Stimulated activated CD8-positive, alpha-beta memory T cell treated with anti-CD3 and anti-CD28 coated beads, Interleukin-15, amount 100 ng/mL, for 48 hours (primary cell): ENCODE measurements around the gene SH3YL1.

Experiments
- DNase-seq, 2 donors: peaks; one replicate each; pipeline ENCODE4 v3.0.0-alpha.2; 2020; ENCODE audit warnings: low read depth in 2 of 2

The SH3YL1 gene

DNA sequence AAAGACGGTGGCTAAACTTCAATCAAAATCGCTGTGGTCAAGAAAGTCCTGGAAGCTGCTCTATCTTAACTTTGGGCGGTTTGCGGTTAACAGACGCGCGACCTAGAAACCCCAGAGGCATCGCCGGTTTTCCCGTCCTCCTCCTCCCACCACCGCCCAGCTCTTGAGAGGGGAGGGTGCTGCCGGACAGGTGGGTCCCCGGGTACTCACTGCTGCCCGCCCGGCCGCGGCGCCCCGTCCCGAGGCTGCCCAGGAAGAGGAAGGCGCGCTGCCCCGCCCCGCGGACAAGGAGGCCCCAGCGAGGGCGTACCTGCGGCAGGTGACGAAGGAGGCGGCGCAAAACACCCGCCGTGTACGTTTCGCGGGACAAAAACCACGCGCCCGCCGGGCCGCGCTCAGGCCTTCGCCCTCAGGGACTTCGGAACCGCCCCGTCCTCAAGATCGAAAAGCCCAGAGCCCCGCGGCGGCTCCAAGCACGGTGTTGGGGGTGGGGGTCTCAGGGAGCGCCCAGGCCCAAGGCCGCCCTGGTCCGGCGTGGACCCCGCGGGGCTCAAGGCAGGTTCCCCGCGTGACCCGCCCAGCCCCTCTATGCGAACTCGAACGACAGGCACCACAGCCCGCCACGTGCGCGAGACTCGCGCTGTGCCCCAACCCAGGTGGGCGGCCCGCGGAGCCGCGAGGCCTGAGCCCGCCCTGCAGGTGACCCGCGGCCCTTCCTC, at the start of gene SH3YL1:
Gene SH3YL1 (minus strand): TSS at position 259 of the 719 bp plus-strand sequence. CDS start 48 bp downstream, at position 211.
- peak; percentile 25 to 31 for DNase-seq

DNA sequence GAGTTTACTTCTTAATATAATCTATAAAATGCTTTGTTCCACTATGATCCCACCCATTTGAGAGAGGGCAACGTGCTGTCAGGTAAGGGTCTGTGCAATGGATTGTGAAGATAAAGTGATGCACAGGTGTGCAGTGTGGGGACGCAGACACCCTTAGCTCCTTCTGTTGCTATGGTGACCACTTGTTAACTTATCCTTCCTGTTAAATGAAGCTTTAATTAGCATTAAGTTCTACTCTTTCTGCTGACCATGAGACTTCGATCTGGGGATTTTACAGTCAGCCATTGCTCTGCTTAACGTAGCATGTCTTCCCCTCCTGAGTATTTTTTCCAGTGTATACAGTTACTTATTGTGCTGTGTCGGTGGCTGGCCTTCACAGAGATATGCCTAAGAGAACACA, 47.2 kb upstream of the SH3YL1 start:
- DNase-seq: no peak

- no peak for DNase-seq
Observed at GRCh38 chr2:309954-310510, 46.2 kb upstream of the SH3YL1 start.

DNA sequence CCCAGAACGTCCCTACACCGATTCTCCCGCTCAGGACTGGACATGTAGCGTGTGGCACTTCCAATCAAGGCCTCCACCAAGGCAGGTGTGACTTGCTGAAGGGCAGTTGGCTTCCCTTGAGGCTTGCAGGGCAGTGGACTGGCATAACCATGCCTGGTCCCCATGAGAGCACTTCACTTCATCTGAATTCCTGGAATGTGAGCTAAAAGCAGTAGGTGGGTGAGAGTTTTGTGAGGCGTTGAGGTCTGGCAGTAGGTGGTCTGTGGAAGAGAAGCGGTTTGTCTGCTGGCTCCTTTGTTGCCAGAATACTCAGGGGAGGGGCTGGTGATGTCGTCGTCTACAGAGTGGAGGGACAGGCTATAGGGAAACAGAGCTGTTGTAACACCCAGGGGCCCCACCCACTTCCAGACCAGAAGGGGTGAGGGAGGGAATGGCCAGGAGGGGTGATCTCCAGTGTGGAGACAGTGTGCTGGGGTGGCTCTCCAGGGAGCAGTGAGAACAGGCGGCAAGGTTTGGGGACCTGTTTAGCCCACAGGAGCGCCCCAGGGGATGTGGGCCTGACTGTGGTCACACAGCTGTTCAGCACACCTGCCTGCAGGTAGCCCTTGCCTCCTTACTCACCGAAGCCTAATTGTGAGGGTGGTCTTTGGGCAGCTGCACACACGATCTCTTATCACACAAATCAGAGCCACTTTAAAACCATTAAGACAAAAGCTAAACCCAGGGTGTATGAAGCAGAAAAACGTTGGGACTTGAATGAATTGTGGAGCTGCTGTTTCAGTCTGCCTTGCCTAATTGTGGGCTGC, 45.5 kb upstream of the SH3YL1 start:
- no peak for DNase-seq

DNA sequence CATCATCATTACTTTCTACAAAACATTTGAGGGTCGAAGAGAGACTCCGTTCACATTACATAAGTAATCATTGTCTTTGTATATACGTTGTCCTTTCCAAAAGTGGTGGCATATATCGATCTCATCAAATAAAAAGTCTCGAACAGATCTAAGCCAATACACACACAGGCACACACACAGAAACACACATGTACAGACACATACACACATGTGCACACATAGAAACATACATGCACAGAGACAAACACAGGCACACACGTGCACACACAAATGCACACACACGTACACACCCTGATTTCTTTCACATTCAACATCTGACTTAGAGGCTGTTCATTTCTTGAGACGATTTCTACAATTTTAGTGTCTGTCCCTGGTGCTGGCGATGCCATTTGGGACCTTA, 41.5 kb upstream of the SH3YL1 start:
- no peak for DNase-seq

DNA sequence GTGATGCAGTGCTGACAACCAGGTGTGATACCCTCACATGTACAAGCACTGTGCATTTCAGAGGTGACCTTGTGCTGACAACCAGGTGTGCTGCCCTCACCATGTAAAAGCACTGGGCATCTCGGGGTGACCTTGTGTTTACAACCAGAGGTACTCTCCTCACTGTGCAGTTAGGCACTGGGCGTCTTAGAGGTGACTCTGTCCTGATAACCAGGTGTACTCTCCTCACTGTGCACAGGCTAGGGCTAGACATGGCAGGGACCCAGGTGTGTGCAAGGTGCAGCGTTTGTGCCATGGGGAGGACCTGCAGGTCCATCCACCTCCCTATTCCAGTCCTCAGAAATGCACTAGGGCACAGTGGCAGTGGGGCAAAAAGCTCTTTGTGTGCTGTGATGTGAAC, 32.5 kb upstream of the SH3YL1 start:
- no peak for DNase-seq

- no peak for DNase-seq
Observed at GRCh38 chr2:295090-295489, 31.3 kb upstream of the SH3YL1 start.

DNA sequence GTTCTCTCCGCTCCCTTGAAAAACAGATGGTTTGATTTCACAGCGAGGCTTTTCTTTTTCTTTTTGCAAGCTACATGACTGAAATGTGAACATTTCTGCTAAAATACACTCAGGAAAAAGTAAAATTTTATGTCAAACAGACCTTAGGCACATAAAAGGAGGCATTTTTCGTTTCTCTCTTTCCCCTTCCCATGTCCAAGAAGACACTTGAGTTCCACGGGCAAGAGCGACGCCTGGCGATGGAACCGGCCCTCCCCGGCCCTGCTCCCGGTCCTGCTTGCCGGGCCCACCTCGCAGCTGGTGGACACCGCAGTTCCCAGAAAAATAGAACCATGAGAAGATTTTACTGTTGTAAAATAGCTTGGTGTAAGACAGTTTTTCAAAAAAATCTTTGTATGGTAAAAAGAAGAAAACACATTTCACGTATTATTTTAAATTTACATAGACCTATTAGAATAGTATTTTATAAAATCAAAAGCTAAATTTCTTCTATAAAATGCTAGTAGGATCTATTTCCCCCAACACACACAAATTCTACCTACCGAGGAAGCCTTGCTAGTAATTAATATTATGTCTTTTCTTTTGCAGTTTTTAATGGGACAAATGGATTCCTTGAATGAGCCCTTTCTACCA, 26.4 kb upstream of the SH3YL1 start:
- DNase-seq: peak in 1 of 2 donors; percentile 26

GRCh38 chr2:289362-290089, 25.7 kb upstream of the SH3YL1 start:
- DNase-seq: no peak

DNA sequence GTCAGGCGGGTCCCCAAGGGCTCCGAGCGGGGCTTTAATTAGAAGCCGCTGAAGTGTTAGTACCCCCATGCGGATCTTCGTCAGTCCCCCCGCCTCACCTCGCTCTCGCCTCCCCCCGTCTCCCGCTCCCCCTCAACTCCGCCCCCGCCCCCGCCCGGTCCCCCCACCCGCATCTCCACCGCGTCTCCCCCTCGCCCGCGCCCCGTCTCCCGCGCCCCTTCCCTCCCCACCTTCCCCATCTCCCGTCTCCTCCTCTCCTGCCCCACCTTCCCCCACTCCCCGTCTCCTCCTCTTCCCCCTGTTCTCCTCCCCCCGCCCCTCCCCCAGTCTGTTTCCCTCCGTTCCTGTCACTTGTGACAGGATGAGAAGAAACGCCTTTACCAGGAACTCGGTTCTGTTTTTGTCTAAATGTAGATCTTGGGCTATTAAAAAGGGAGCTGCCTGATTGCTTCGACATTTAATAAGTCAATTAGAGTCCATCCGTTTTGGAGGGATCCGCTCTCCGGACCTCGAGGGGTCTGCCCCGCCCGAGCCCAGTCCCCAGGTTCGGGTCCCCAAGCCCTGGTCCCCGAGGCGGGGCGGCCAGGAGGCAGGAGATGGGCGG, 25.0 kb upstream of the SH3YL1 start:
- DNase-seq: no peak

GRCh38 chr2:287911-288757, 24.3 kb upstream of the SH3YL1 start, which contains the start of gene ALKAL2:
Gene ALKAL2, minus strand, starts transcription at chr2:288091. Its CDS starts 256 bp downstream, at chr2:287835.
- DNase-seq: no peak

DNA sequence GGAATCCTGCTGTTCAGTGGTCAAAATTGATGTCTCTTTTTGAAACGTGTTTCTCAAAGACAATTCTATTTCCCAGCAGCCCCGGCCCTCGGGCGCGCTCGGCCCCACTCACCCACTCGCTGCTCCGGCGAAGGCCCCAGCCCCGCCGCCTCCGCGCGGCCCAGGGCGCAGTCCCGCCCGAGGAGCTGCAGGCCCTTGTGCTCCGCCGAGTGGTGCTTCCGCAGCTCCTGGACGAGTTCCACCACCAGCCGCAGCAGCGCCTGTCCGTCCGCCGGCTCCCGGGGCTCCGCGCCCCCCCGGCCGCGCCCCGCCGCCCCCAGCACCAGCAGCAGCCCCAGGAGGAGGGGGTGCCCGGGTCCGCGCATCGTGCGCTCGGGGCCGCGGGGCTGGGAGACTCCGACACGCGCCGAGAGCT, 23.6 kb upstream of the SH3YL1 start:
- DNase-seq: no peak

GRCh38 chr2:286774-287392, 23.1 kb upstream of the SH3YL1 start:
- no peak for DNase-seq

DNA sequence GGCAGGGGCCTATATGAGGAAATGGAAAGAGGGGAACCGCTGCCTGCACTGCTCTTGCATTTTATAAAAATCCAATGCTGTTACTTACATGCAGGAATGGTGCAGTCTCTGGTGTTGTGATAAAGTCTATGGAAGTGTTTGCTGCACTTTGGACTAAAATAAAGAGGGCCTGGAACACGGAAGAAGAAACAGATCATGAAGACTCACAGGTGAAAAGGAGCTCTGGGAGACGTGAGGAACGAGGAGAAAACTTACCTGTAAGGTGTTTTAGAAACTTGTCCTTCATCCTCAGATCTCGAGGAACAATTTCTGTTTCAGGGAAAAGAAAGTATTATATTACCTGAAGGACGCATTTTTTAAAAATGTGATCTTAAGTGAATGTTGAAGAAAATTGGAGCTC, 22.2 kb upstream of the SH3YL1 start:
- DNase-seq: no peak

GRCh38 chr2:285531-285930, 21.7 kb upstream of the SH3YL1 start:
- DNase-seq: no peak

DNA sequence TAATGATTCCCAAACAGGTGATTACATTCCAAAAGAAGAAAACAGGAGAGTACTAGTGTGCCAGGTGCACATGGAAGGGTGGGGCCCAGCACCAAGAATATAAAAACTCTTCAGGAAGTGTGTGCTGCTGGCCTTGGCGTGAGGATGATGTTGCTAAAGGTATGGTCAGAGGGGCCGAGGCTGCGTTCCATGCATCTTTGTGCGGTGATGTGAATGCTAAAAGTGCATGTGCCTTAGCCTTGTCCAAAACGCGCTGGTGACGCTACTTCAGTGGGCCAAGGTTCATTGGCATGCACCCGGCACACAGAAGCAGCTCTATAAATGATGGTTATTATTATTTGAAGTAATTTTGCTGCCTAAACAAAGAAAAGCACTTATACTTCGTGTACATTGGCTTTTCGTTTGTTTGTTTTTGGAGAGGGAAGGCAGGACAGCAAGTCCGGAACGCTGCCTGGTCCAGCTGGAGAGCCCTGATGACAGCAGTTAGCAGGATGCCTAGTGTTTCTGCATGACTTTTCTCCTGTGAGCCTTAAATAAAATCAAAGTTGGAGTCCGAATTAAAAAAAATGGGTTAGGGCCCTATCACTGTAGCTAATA, 21.2 kb upstream of the SH3YL1 start:
- no peak for DNase-seq

GRCh38 chr2:283996-284794, 20.4 kb upstream of the SH3YL1 start:
- no peak for DNase-seq
